Muscle layer of duodenum (tissue), 2 donors: Measurements from ENCODE around the gene LRPPRC.
"Not testable (repeated sequence)": the region's sequence is repeated elsewhere in the genome, so short reads cannot be mapped to it uniquely, and the experiment has no call there.

Source experiments
- H3K27ac ChIP-seq: one replicate; pipeline ENCODE4 v1.7.0; 2013; ENCODE audit warnings: mild to moderate bottlenecking, low read length
- H3K27me3 ChIP-seq: one replicate; pipeline ENCODE4 v1.7.0; 2013; ENCODE audit warnings: low read depth, mild to moderate bottlenecking, control low read depth, low read length
- H3K36me3 ChIP-seq, 2 donors: one replicate each; pipeline ENCODE4 v1.7.0; 2013; ENCODE audit warnings: low read length in 2 of 2, control low read depth in 1 of 2, mild to moderate bottlenecking in 1 of 2; ENCODE audit not compliant: insufficient read depth in 2 of 2, control insufficient read depth in 1 of 2
- H3K4me1 ChIP-seq, 2 donors: one replicate each; pipeline ENCODE4 v1.7.0; 2013; ENCODE audit warnings: low read length in 2 of 2, mild to moderate bottlenecking in 2 of 2, control low read depth in 1 of 2, moderate library complexity in 1 of 2; ENCODE audit not compliant: insufficient read depth in 2 of 2, control insufficient read depth in 1 of 2
- H3K4me3 ChIP-seq, 2 donors: one replicate each; pipeline ENCODE4 v1.7.0; 2013; ENCODE audit warnings: low read length in 2 of 2, low read depth in 1 of 2, mild to moderate bottlenecking in 1 of 2
- H3K9me3 ChIP-seq, 2 donors: one replicate each; pipeline ENCODE4 v1.7.0; 2013; ENCODE audit warnings: low read length in 2 of 2, control low read depth in 1 of 2, mild to moderate bottlenecking in 1 of 2; ENCODE audit not compliant: control insufficient read depth in 1 of 2
- donor health status: healthy.

The LRPPRC gene

DNA sequence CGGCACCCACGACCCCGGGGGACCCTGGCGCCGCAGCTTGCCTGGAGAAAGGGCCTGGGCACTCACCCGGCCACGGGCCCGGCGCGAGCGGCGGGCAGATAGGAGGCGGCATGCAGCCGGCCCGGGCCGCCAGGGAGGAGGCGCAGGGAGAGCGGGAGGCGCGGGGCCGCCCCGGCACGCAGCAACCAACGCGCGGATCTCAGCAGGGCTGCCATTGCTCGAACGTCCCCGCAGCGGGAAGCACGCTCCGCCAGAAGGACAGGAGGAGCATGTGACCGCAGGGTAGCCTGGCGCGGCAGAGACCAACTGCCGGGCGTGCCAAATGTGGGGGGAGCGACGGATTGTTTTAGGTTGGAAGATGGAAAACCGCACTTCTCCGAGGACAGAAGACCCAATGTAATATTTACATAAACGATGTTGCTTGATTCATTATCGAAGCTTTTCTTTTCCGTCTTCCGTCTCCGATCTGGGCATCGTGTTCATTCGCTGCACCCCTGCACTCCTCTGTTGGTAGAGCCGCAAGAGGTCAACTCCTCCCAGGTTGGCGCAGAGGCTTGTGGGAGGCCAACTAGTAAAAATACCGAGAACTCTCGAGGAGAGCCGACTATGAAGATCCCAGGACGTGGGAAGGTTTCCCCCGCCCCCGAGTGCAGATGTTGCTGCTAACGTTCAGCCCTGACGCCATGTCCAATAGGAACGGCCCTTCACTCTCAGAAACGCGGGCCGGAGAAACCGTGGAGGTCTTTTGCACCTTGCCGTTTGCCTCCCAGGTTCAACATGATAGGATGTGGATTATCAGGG is at the start of gene LRPPRC:
LRPPRC (minus strand) TSS at position 257 of the 801 bp plus-strand sequence; CDS start at position 215, 42 bp downstream.
- Histone ChIP-seq H3K9me3 (no peaks in the 10 kb centered on the region), H3K36me3 (peaks cover 11 to 15% of the 10 kb centered on the region in 2 donors), H3K4me1 (peaks cover 0 to 32% of the 10 kb centered on the region in 2 donors), H3K4me3 (peak within 1 kb of the TSS; percentile 94 to 100), H3K27ac (peak within 1 kb of the TSS; percentile 93), H3K27me3 (no peaks in the 10 kb centered on the region)

- Histone ChIP-seq H3K4me1 (no peaks in the 10 kb centered on the region), H3K36me3 (no peaks in the 10 kb centered on the region), H3K27ac (no peak overlapping the region), H3K9me3 (no peaks in the 10 kb centered on the region), H3K4me3 (no peak overlapping the region), H3K27me3 (no peaks in the 10 kb centered on the region)
These were observed 49.3 kb upstream of the LRPPRC start for GRCh38 chr2:44045061-44045460.

- Histone ChIP-seq H3K36me3 (no peaks in the 10 kb centered on the region), H3K27ac (no peak overlapping the region), H3K4me1 (no peaks in the 10 kb centered on the region), H3K9me3 (no peaks in the 10 kb centered on the region), H3K4me3 (no peak overlapping the region), H3K27me3 (no peaks in the 10 kb centered on the region)
These were observed 48.5 kb upstream of the LRPPRC start for GRCh38 chr2:44044281-44044720.

DNA sequence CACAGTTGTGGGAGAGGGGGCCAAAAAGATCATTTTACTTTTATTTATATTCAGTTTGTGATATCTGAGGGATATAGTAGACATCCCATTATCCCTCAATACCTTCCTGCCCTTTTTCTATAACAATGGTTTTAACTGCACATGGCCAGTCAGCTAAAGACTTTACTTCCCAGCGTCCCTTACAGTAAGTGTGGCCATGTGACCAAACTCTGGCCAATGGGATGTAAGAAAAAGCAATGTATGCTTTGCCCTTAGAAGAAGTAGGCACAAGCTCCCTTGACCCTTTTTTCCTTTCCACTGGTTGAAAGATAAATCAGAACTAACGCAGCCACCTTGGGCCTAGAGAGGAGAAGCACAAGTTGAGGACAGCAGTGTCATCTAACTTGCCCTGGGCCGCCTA is 44.6 kb upstream of the LRPPRC start:
- Histone ChIP-seq H3K27me3 (no peaks in the 10 kb centered on the region), H3K36me3 (no peaks in the 10 kb centered on the region), H3K9me3 (no peaks in the 10 kb centered on the region), H3K4me3 (no peak overlapping the region), H3K4me1 (no peaks in the 10 kb centered on the region), H3K27ac (no peak overlapping the region)

DNA sequence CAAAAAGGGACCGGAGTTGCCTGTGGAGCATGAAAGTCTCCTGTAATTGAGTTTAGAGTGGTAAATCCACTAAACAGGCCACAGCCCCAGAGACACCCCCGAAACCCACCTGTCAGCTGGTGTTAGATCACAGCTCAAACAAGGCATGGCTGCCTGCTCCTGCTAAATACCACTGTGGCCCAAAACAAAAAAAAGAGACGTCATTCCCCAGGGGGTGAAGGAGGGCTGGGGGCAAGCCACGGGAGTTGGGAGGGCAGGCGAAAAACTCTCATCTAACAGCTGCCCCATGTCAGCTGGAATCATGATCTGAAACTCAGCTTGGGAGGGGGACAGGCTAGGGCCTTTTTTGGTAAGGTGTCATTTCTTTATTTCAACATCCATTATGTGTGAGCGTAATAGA is 42.5 kb upstream of the LRPPRC start:
- no peaks in the 10 kb centered on the region for H3K36me3 ChIP-seq
- no peaks in the 10 kb centered on the region for H3K9me3 ChIP-seq
- H3K4me3 ChIP-seq: no peak overlapping the region
- H3K27ac ChIP-seq: no peak overlapping the region
- no peaks in the 10 kb centered on the region for H3K4me1 ChIP-seq
- no peaks in the 10 kb centered on the region for H3K27me3 ChIP-seq

DNA sequence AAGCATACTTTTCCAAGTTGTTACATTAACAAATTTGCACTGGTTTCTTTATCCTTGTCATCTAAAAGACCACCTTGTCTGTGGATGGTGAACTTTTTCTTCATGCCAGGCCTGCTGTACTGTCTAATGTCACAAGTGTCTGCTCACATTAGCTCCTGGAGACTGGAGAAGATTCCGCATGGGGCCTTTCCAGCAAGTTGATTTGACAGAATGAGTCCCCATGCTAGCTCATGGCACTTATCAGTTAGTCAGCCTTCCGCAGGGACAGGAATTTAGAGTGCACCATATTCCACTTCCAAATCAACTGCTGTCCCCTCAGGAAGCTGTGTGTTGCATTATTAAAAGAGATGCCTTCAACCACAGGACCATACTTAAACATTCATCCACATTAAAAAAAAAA is 41.4 kb upstream of the LRPPRC start:
- Histone ChIP-seq H3K9me3 (no peaks in the 10 kb centered on the region), H3K27me3 (no peaks in the 10 kb centered on the region), H3K4me3 (no peak overlapping the region), H3K27ac (no peak overlapping the region), H3K36me3 (no peaks in the 10 kb centered on the region), H3K4me1 (no peaks in the 10 kb centered on the region)

- Histone ChIP-seq H3K4me3 (no peak overlapping the region), H3K36me3 (no peaks in the 10 kb centered on the region), H3K9me3 (no peaks in the 10 kb centered on the region), H3K27ac (no peak overlapping the region), H3K4me1 (no peaks in the 10 kb centered on the region), H3K27me3 (no peaks in the 10 kb centered on the region)
These were observed 38.2 kb upstream of the LRPPRC start for GRCh38 chr2:44033947-44034346.

DNA sequence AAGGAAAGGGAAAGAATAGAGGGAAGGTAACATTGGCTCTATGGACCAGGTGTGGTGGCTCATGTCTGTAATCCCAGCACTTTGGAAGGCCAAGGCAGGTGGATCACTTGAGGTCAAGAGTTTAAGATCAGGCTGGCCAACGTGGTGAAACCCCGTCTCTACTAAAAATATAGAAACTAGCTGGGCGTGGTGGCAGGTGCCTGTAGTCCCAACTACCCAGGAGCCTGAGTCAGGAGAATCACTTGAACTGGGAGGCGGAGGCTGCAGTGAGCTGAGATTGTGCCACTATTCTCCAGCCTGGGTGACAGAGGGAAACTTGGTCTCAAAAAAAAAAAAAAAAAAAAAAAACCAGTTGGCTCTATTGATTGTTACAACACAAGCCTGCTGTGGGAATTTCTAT is 31.3 kb upstream of the LRPPRC start:
- not testable (repeated sequence) for H3K36me3 ChIP-seq, H3K9me3 ChIP-seq, H3K27ac ChIP-seq, H3K27me3 ChIP-seq, H3K4me3 ChIP-seq, H3K4me1 ChIP-seq

- H3K27ac ChIP-seq: no peak overlapping the region
- H3K9me3 ChIP-seq: no peaks in the 10 kb centered on the region
- no peaks in the 10 kb centered on the region for H3K27me3 ChIP-seq
- H3K4me3 ChIP-seq: no peak overlapping the region
- no peaks in the 10 kb centered on the region for H3K36me3 ChIP-seq
- H3K4me1 ChIP-seq: no peaks in the 10 kb centered on the region
These were observed 20.5 kb upstream of the LRPPRC start for GRCh38 chr2:44016282-44016681.

DNA sequence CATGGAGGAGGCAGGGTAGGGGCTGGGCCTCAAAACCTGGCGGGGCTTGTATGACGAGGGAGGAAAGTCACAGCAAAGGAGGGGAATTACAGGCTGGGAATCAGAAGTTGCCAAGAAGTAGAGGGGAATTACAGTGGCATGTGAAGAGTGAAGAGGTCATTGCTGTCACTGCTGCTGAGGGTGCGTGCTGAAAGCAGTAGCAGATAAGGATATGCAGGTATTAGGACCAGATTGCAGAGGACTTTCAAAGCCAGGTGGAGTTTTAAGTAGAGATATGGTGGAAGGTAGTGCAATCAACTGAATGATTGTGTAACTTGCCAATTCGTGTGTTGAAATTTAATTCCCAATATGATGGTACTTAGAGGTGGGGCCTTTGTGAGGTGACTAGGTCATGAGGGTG is 19.4 kb upstream of the LRPPRC start:
- no peak overlapping the region for H3K4me3 ChIP-seq
- H3K9me3 ChIP-seq: no peaks in the 10 kb centered on the region
- H3K36me3 ChIP-seq: no peaks in the 10 kb centered on the region
- H3K27ac ChIP-seq: no peak overlapping the region
- H3K27me3 ChIP-seq: no peaks in the 10 kb centered on the region
- H3K4me1 ChIP-seq: no peaks in the 10 kb centered on the region

DNA sequence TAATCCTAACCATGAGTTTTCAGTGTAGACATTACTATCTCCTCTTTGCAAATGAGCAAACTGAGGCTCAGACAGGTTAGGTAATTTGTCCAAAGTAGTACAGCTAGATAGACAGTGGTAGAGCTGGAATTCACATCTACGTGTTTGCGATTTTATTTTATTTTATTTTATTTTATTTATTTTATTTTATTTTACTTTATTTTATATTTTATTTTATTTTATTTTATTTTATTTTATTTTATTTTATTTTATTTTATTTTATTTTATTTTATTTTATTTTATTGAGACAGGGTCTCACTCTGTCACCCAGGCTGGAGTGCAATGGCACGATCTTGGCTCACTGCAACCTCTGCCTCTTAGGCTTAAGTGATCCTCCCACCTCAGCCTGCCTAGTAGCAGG is 17.4 kb upstream of the LRPPRC start:
- H3K36me3 ChIP-seq, H3K9me3 ChIP-seq, H3K27ac ChIP-seq, H3K4me3 ChIP-seq, H3K4me1 ChIP-seq, H3K27me3 ChIP-seq: not testable (repeated sequence)

GRCh38 chr2:44010266-44010665 is 14.5 kb upstream of the LRPPRC start:
- H3K4me1 ChIP-seq: no peaks in the 10 kb centered on the region
- H3K4me3 ChIP-seq: no peak overlapping the region
- no peak overlapping the region for H3K27ac ChIP-seq
- H3K27me3 ChIP-seq: no peaks in the 10 kb centered on the region
- no peaks in the 10 kb centered on the region for H3K36me3 ChIP-seq
- H3K9me3 ChIP-seq: no peaks in the 10 kb centered on the region
